ENCODE results near the gene BPIFB1. TPM values are rescaled to one million over a fixed set of nuclear protein-coding genes. Genes with fewer than 3 reads are reported as not detected.

The BPIFB1 gene
- total and polyA plus RNA-seq, 2 of the 8 experiments (the other 6 are each of a cell fraction or from before 2014, with no cell fraction given), result not detected

GRCh38 chr20:33236351-33236750 lies 46.7 kb upstream of the BPIFB1 start:
- no peak overlapping the region for H3K4ac ChIP-seq (replicated peaks; ENCODE audit: insufficient read length, low read depth, low read length)
- no peak overlapping the region for H2BK120ac ChIP-seq (replicated peaks; ENCODE audit: low read depth, low read length)
- H3K9me3 ChIP-seq (ENCODE audit: insufficient read depth in 2 of 2, low read depth in 1 of 2, low read length in 1 of 2), result no peaks in the 10 kb centered on the region
- ChIA-PET CTCF (ENCODE audit: partially characterized antibody) (interaction anchor here (1.0 to 4.1 kb wide), 7 partner anchors 10 to 140 kb away, joined by 3 to 15 read pairs (median 4); no protein-coding TSS in a partner anchor), POLR2A (ENCODE audit: partially characterized antibody) (no interaction called here)
- DNase-seq (ENCODE audit: low read depth in 1 of 2, low spot score in 2 of 2), result no peak
- H3K56ac ChIP-seq (replicated peaks; ENCODE audit: insufficient read length, low read depth, low read length), result no peak overlapping the region
- no peak overlapping the region for H4K91ac ChIP-seq (replicated peaks; ENCODE audit: insufficient read length, low read length)
- no peak overlapping the region for H2BK15ac ChIP-seq (ENCODE audit: low read length)
- H2BK5ac ChIP-seq (ENCODE audit: low read depth, low read length), result no peak overlapping the region
- H3K14ac ChIP-seq (ENCODE audit: insufficient read length), result no peak overlapping the region
- no peak overlapping the region for H3K4me2 ChIP-seq (ENCODE audit: insufficient read depth in 1 of 2, low read depth in 2 of 2, low read length in 2 of 2)
- H3K4me3 ChIP-seq (ENCODE audit: extremely low read depth in 1 of 4, insufficient read depth in 2 of 4, low read depth in 3 of 4, low read length in 4 of 4), result no peak overlapping the region
- no peak overlapping the region for H3K23ac ChIP-seq (ENCODE audit: insufficient read length)
- 81% methylated on average over 1 of the region's 1 CpG; no CpG with 5 or more reads in 1 of the 2 experiments for WGBS, 2 experiments (ENCODE audit: extremely low coverage in 1 of 2, insufficient coverage in 1 of 2, insufficient read length in 1 of 2, insufficient replicate concordance in 2 of 2, low coverage in 1 of 2, low lambda C conversion rate in 2 of 2, missing lambda C conversion rate in 1 of 2)
- H2BK20ac ChIP-seq (ENCODE audit: low read length), result no peak overlapping the region
- H3K36me3 ChIP-seq (ENCODE audit: control insufficient read depth in 2 of 4, insufficient read depth in 4 of 4, low read length in 3 of 4), result no peaks in the 10 kb centered on the region
- H3K4me1 ChIP-seq (replicated peaks in 1 of 4; ENCODE audit: control insufficient read depth in 3 of 4, insufficient read depth in 4 of 4, low read length in 3 of 4), result 0 out of 7 replicates have a peak, but pooled peaks cover 0 to 3% (median 0%) of the 10 kb centered on the region in 4 experiments
- no peak overlapping the region for H3K18ac ChIP-seq (ENCODE audit: extremely low read depth, low read length)
- H3K79me1 ChIP-seq (ENCODE audit: low read depth, low read length), result no peaks in the 10 kb centered on the region
- H4K5ac ChIP-seq (ENCODE audit: insufficient read length, low read depth, low read length), result no peak overlapping the region
- H4K20me1 ChIP-seq (replicated peaks in 1 of 2; ENCODE audit: control insufficient read depth in 1 of 2, insufficient read depth in 2 of 2, low read length in 2 of 2), result no peaks in the 10 kb centered on the region
- H3K27ac ChIP-seq (ENCODE audit: low read depth, low read length), result no peak overlapping the region
- no peak overlapping the region for H3K9ac ChIP-seq (replicated peaks in 1 of 4; ENCODE audit: extremely low read depth in 1 of 4, low read depth in 3 of 4, low read length in 3 of 4)
- H3K23me2 ChIP-seq (ENCODE audit: low read depth, low read length), result peaks cover 3% of the 10 kb centered on the region; the same call in 1 of the 2 replicates
- no peaks in the 10 kb centered on the region for H3K79me2 ChIP-seq (ENCODE audit: control insufficient read depth in 1 of 2, insufficient read depth in 2 of 2, low read length in 2 of 2)
- H2AK5ac ChIP-seq (ENCODE audit: low read depth, low read length), result no peak overlapping the region
- H4K8ac ChIP-seq (ENCODE audit: extremely low read depth, insufficient read depth, low read length), result no peak overlapping the region
- no peak for FAIRE-seq
- H2AFZ ChIP-seq (ENCODE audit: low read length), result no peak overlapping the region
- H2BK12ac ChIP-seq (ENCODE audit: low read depth, low read length), result no peak overlapping the region
- no peaks in the 10 kb centered on the region for H3K27me3 ChIP-seq (replicated peaks in 1 of 4; ENCODE audit: control insufficient read depth in 3 of 4, extremely low read depth in 1 of 4, insufficient read depth in 3 of 4, low read length in 3 of 4)
- no peak for TF ChIP-seq FOSL1 (IDR thresholded peaks at IDR 0.05; ENCODE audit: insufficient read depth, low read depth, low read length)
- no peak for TF ChIP-seq KDM5A (IDR thresholded peaks at IDR 0.05; ENCODE audit: low read length)
- TF ChIP-seq RNF2 (IDR thresholded peaks at IDR 0.05; ENCODE audit: borderline replicate concordance, low read depth, low read length, missing control alignments, poor library complexity, severe bottlenecking), result no peak
- TF ChIP-seq SIX5 (IDR thresholded peaks at IDR 0.05; ENCODE audit: low read depth, low read length), result no peak
- no peak for TF ChIP-seq RFX5 (IDR thresholded peaks at IDR 0.05; ENCODE audit: borderline replicate concordance, low read depth, low read length)
- TF ChIP-seq CBX5 (IDR thresholded peaks at IDR 0.05; ENCODE audit: low read depth, low read length), result no peak
- TF ChIP-seq GTF2F1 (IDR thresholded peaks at IDR 0.05; ENCODE audit: borderline replicate concordance, low read depth, low read length), result no peak
- no peak for TF ChIP-seq RBBP5 (IDR thresholded peaks at IDR 0.05; ENCODE audit: borderline replicate concordance, low read depth, low read length)
- TF ChIP-seq SRF (IDR thresholded peaks at IDR 0.05; ENCODE audit: low read depth, low read length), result no peak
- TF ChIP-seq KDM4A (IDR thresholded peaks at IDR 0.05; ENCODE audit: low read depth, low read length, severe bottlenecking), result no peak
- no peak for TF ChIP-seq E2F6 (IDR thresholded peaks at IDR 0.05)
- TF ChIP-seq SUZ12 (IDR thresholded peaks at IDR 0.05; ENCODE audit: low read length), result no peak
- no peak for TF ChIP-seq YY1 (IDR thresholded peaks at IDR 0.05; ENCODE audit: low read depth, low read length)
- TF ChIP-seq MAFK (IDR thresholded peaks at IDR 0.05; ENCODE audit: low read depth, low read length), result no peak

Measured in H1 (cell line).